H1 (cell line): ENCODE data around the gene MAPK8IP3. TPM values are rescaled to one million over a fixed set of nuclear protein-coding genes. Genes with fewer than 3 reads are reported as not detected.

Experiments
- CBX5 ChIP-seq: fragments of 300-800, 300-1000 bp; sonication (generic); IDR thresholded peaks from 2 replicates; pipeline ENCODE4 v1.7.1; 2016; ENCODE audit warnings: antibody characterized with exemption, low read length, low read depth
- CEBPB ChIP-seq: IDR thresholded peaks from 2 replicates; pipeline ENCODE4 v1.6.1; 2012; ENCODE audit warnings: low read depth, low read length
- CHD7 ChIP-seq: fragments of 300-600 bp; sonication (generic); IDR thresholded peaks from 2 replicates; pipeline ENCODE4 v1.7.1; 2012; ENCODE audit warnings: low read length, moderate library complexity, mild to moderate bottlenecking, inconsistent platforms; ENCODE audit not compliant: insufficient replicate concordance
- EGR1 ChIP-seq: IDR thresholded peaks from 2 replicates; pipeline ENCODE4 v1.6.1; 2011; ENCODE audit warnings: low read depth, low read length, borderline replicate concordance
- FOSL1 ChIP-seq: IDR thresholded peaks from 2 replicates; pipeline ENCODE4 v1.6.1; 2011; ENCODE audit warnings: mild to moderate bottlenecking, low read depth, low read length, moderate library complexity; ENCODE audit not compliant: insufficient read depth
- GTF2F1 ChIP-seq: IDR thresholded peaks from 2 replicates; pipeline ENCODE4 v1.6.1; 2012; ENCODE audit warnings: low read depth, low read length, improper control_type of control experiment, borderline replicate concordance
- RAD21 ChIP-seq, 2 experiments: IDR thresholded peaks in 1 of 2; conservative IDR thresholded peaks in 1 of 2; 2 replicates each; pipeline ENCODE4 v1.6.1; 2011; ENCODE audit warnings: low read depth in 2 of 2, low read length in 2 of 2, improper control_type of control experiment in 1 of 2, inconsistent platforms in 1 of 2, mild to moderate bottlenecking in 1 of 2, moderate library complexity in 1 of 2
- SAP30 ChIP-seq: fragments of 300-600 bp; sonication (generic); IDR thresholded peaks from 2 replicates; pipeline ENCODE4 v1.7.1; 2012; ENCODE audit warnings: low read length, moderate library complexity, mild to moderate bottlenecking, inconsistent platforms; ENCODE audit not compliant: insufficient read depth, insufficient replicate concordance
- polyA plus RNA-seq, 7 experiments: library from polyadenylated mRNA; depleted of rRNA in 3 of 7; stranded (reverse) in 5 of 7; unstranded in 2 of 7; fragments of >200 nt in 5 of 7; fragments of 200-250 nt in 2 of 7; gene quantifications; 1 replicate in 5 of 7; 2 replicates in 1 of 7; 4 replicates in 1 of 7; pipeline versions ENCODE4 v1.2.1 to v1.2.3, GENCODE V29; 2011 to 2013; ENCODE audit warnings: missing spikeins in 2 of 7, mixed read lengths in 2 of 7
- total RNA-seq: library from RNA; stranded (reverse); fragmentation: NEBNext Ultra II Directional; extraction: Animal tissue kit (Norgen Biotek cat#: 25700); gene quantifications from 2 replicates; pipeline ENCODE4 v1.2.1, GENCODE V29; 2021

MAPK8IP3 gene
- total and polyA plus RNA-seq, 2 of the 8 experiments (the other 6 are each of a cell fraction or from before 2014, with no cell fraction given), result 16.9 to 43.4 TPM

- TF ChIP-seq FOSL1 (no peak), GTF2F1 (no peak), EGR1 (no peak), SAP30 (no peak), CHD7 (no peak), RAD21 (IDR thresholded peaks at IDR 0.05 in 1 of 2, conservative IDR thresholded peaks at IDR 0.05 in 1 of 2; ENCODE audit: low read depth in 2 of 2, low read length in 2 of 2) (no peak), CEBPB (no peak), CBX5 (no peak)
- TF ChIP-seq, all 59 proteins: peak for 0
Observed at GRCh38 chr16:1701216-1701878, 4.6 kb upstream of the MAPK8IP3 start (continued).
